Testis (tissue), 3 donors: ENCODE data around the gene IL17RE. TPM values are rescaled to one million over a fixed set of nuclear protein-coding genes. Genes with fewer than 3 reads are reported as not detected.

Source experiments
- DNase-seq: peaks from one replicate; pipeline ENCODE4 v3.0.0-alpha.2; 2019
- H3K27ac ChIP-seq, 2 donors: fragments of 200-600 bp; sonication (generic); one replicate each; pipeline ENCODE4 v1.5.1; 2019
- H3K27me3 ChIP-seq: fragments of 200-600 bp; sonication (generic); one replicate; pipeline ENCODE4 v1.5.1; 2019
- H3K36me3 ChIP-seq: fragments of 200-600 bp; sonication (generic); one replicate; pipeline ENCODE4 v1.5.1; 2017; ENCODE audit warnings: low read depth; ENCODE audit errors: missing control alignments
- H3K4me1 ChIP-seq: fragments of 200-600 bp; sonication (generic); one replicate; pipeline ENCODE4 v1.5.1; 2019
- H3K4me3 ChIP-seq, 2 donors: fragments of 200-600 bp; sonication (generic); one replicate each; pipeline ENCODE4 v1.5.1; 2017 to 2019
- H3K9me3 ChIP-seq: fragments of 200-600 bp; sonication (generic); one replicate; pipeline ENCODE4 v1.5.1; 2017
- POLR2A ChIP-seq: fragments of 450-650 bp; IDR thresholded peaks from one replicate; pipeline ENCODE4 v1.6.1; 2017; ENCODE audit warnings: antibody characterized with exemption, mild to moderate bottlenecking, moderate library complexity
- WGBS, 2 donors: methylation state at CpG; one replicate each; pipeline ENCODE4 v1.1.5; 2018; 5-methylcytosine and 5-hydroxymethylcytosine counted together
- intact Hi-C: fragments of 100-400 bp; cut with DNase I; formaldehyde crosslinking; loops from one replicate; pipeline ENCODE4 v1.15.1; 2023; ENCODE audit warnings: low total_unique reads
- polyA plus RNA-seq: library from polyadenylated mRNA; stranded (reverse); fragments of 350-450 nt; fragmentation: Illumina TruSeq; extraction: RNeasy Lipid Tissue Mini Kit (QIAGEN cat#74804); gene quantifications from one replicate; pipeline ENCODE4 v1.2.3, GENCODE V29; 2014; ENCODE audit warnings: low read depth, low replicate concordance; ENCODE audit not compliant: insufficient read depth
- total RNA-seq, 2 donors: library from RNA; depleted of rRNA; stranded (reverse); fragments of >200 nt; gene quantifications; one replicate each; pipeline ENCODE4 v1.2.3, GENCODE V29; 2016
- TF ChIP-seq, protein P1 (sequence below), 3 experiments: fragments of 450-650 bp in 2 of 3; fragments of 200-600 bp in 1 of 3; sonication (generic) in 1 of 3; IDR thresholded peaks; one replicate each; pipeline ENCODE4 v1.5.1; 2016 to 2019; ENCODE audit warnings: antibody characterized with exemption in 3 of 3, mild to moderate bottlenecking in 2 of 3, moderate library complexity in 1 of 3

The IL17RE gene
- total and polyA plus RNA-seq, 3 donors from 2014 or later, result 0.43 to 1.8 (median 0.79) TPM

- TF ChIP-seq, protein P1, sequence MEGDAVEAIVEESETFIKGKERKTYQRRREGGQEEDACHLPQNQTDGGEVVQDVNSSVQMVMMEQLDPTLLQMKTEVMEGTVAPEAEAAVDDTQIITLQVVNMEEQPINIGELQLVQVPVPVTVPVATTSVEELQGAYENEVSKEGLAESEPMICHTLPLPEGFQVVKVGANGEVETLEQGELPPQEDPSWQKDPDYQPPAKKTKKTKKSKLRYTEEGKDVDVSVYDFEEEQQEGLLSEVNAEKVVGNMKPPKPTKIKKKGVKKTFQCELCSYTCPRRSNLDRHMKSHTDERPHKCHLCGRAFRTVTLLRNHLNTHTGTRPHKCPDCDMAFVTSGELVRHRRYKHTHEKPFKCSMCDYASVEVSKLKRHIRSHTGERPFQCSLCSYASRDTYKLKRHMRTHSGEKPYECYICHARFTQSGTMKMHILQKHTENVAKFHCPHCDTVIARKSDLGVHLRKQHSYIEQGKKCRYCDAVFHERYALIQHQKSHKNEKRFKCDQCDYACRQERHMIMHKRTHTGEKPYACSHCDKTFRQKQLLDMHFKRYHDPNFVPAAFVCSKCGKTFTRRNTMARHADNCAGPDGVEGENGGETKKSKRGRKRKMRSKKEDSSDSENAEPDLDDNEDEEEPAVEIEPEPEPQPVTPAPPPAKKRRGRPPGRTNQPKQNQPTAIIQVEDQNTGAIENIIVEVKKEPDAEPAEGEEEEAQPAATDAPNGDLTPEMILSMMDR (IDR thresholded peaks at IDR 0.05), result peak; percentile 28 to 39 (median 34)
- TF ChIP-seq POLR2A, result no peak
- peak; percentile 76 for DNase-seq
- Histone ChIP-seq H3K27me3 (no peaks in the 10 kb centered on the region), H3K4me1 (peaks cover 24% of the 10 kb centered on the region), H3K9me3 (no peaks in the 10 kb centered on the region), H3K4me3 (peak overlapping the region; percentile 61 to 64), H3K27ac (peak overlapping the region; percentile 52 to 81), H3K36me3 (no peaks in the 10 kb centered on the region)
- intact Hi-C loops, result no loop called here
- 0 to 2% methylated on average over 11 to 30 of the region's 99 CpGs for WGBS, 2 donors
Measured at GRCh38 chr3:9915254-9916141, 12.8 kb downstream of the IL17RE start.

DNA sequence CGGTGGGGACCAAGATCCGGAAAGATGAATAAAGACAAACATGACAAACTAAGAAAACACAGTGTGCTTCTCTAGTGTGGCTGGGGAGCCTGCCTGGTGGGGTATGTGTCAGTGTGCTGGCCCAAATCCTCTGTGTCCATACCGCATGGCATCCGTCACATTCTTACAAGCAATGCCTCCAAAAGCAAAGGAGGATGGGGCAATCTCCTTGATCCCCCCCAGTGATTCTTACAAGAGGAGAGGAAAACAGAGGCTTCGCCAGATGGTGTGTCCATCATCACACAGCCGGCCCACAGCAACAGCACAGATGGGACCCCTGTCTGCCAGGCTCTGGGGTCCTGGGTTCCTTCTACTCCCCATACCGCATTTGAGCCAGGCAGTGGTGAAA lies 13.7 kb downstream of the IL17RE start:
- Histone ChIP-seq H3K27me3 (no peaks in the 10 kb centered on the region), H3K4me1 (peaks cover 24% of the 10 kb centered on the region), H3K9me3 (no peaks in the 10 kb centered on the region), H3K27ac (peak overlapping the region; percentile 52 to 81), H3K4me3 (peak overlapping the region in 1 of 2 donors; percentile 61), H3K36me3 (no peaks in the 10 kb centered on the region)
- no peak for DNase-seq
- intact Hi-C loops, result no loop called here
- WGBS, 2 donors, result 35 to 52% methylated on average over 6 to 7 of the region's 7 CpGs
- TF ChIP-seq, protein P1 (IDR thresholded peaks at IDR 0.05), result no peak

- Histone ChIP-seq H3K4me3 (peak within 1 kb of the TSS; percentile 61 to 64), H3K27me3 (no peaks in the 10 kb centered on the region), H3K27ac (peak within 1 kb of the TSS; percentile 52 to 81), H3K9me3 (no peaks in the 10 kb centered on the region), H3K4me1 (peaks cover 24% of the 10 kb centered on the region), H3K36me3 (no peaks in the 10 kb centered on the region)
- 13 to 42% methylated on average over 10 to 19 of the region's 19 CpGs for WGBS, 2 donors
- peak; percentile 88 for DNase-seq
- TF ChIP-seq, protein P1 (IDR thresholded peaks at IDR 0.05), result no peak
- no peak for TF ChIP-seq POLR2A
- intact Hi-C loops, result no loop called here
Measured at GRCh38 chr3:9916734-9917680, 14.4 kb downstream of the IL17RE start, which contains the start of gene IL17RC. Gene IL17RC (plus strand): TSS chr3:9917098. CDS start chr3:9917316, 218 bp downstream.

DNA sequence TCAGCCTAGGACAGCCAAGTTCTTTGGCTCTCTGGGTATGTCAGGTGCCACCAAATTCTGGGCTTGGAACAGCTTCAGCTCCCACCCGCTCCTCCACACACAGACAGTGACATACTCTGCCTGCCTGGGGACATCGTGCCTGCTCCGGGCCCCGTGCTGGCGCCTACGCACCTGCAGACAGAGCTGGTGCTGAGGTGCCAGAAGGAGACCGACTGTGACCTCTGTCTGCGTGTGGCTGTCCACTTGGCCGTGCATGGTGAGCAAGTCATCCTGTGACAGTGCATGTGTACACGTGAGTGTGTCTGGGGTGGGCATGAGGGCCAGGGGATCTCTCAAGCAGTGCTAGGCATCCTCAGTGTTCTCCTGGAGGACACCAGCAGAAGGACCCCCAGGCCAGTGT lies 15.2 kb downstream of the IL17RE start:
- 20 to 87% methylated on average over 1 to 10 of the region's 10 CpGs for WGBS, 2 donors
- Histone ChIP-seq H3K27ac (no peak overlapping the region), H3K4me3 (no peak overlapping the region), H3K27me3 (no peaks in the 10 kb centered on the region), H3K36me3 (no peaks in the 10 kb centered on the region), H3K9me3 (no peaks in the 10 kb centered on the region), H3K4me1 (peaks cover 24% of the 10 kb centered on the region)
- no peak for DNase-seq
- TF ChIP-seq, protein P1 (IDR thresholded peaks at IDR 0.05), result no peak
- TF ChIP-seq POLR2A, result no peak
- intact Hi-C loops, result no loop called here
